ENCODE results near the gene IDH3A. TPM values are rescaled to one million over a fixed set of nuclear protein-coding genes. Genes with fewer than 3 reads are reported as not detected.

IDH3A gene
- total RNA-seq, 1 experiment from 2014 or later = 40.2 TPM

- Histone ChIP-seq H3K27ac (ENCODE audit: insufficient read length, low read depth, low read length) (no peak overlapping the region), H3K4me2 (ENCODE audit: insufficient read depth, insufficient read length, low read length) (no peak overlapping the region), H2BK5ac (ENCODE audit: insufficient read length, low read length) (no peak overlapping the region), H2BK12ac (ENCODE audit: insufficient read length, low read depth, low read length) (no peak overlapping the region), H4K5ac (ENCODE audit: insufficient read length, low read depth, low read length) (no peak overlapping the region), H2BK120ac (ENCODE audit: low read depth, low read length, poor library complexity, severe bottlenecking) (no peak overlapping the region), H2AK5ac (ENCODE audit: insufficient read length, low read length) (no peak overlapping the region), H3K9ac (ENCODE audit: extremely low read depth, insufficient read length, low read length) (no peak overlapping the region), H3T11ph (ENCODE audit: low read length) (no peak overlapping the region), H3K18ac (ENCODE audit: insufficient read length, low read depth, low read length) (no peak overlapping the region), H3K9me3 (ENCODE audit: control insufficient read depth, low read depth, low read length) (no peaks in the 10 kb centered on the region), H3K79me2 (ENCODE audit: insufficient read depth, low read length) (no peaks in the 10 kb centered on the region), H3K14ac (ENCODE audit: insufficient read depth, low read length) (no peak overlapping the region), H3K56ac (ENCODE audit: insufficient read length, low read depth, low read length) (no peak overlapping the region), H3K23ac (ENCODE audit: insufficient read length, low read depth, low read length) (no peak overlapping the region), H2AFZ (ENCODE audit: low read length) (no peak overlapping the region), H4K8ac (replicated peaks; ENCODE audit: insufficient read length, low read depth, low read length) (no peak overlapping the region), H2BK15ac (ENCODE audit: low read depth, low read length) (no peak overlapping the region), H3K4ac (ENCODE audit: low read depth, low read length) (no peak overlapping the region), H3K4me1 (ENCODE audit: insufficient read depth, low read length) (no peaks in the 10 kb centered on the region), H3K79me1 (ENCODE audit: insufficient read depth, low read depth, low read length, poor library complexity, severe bottlenecking) (no peaks in the 10 kb centered on the region), H3K23me2 (ENCODE audit: insufficient read length, low read depth, low read length, poor library complexity, severe bottlenecking) (no peaks in the 10 kb centered on the region), H4K91ac (ENCODE audit: insufficient read length, low read depth, low read length) (no peak overlapping the region), H2BK20ac (ENCODE audit: low read depth, low read length, poor library complexity, severe bottlenecking) (no peak overlapping the region), H3K27me3 (ENCODE audit: insufficient read depth, low read length) (no peaks in the 10 kb centered on the region), H4K20me1 (ENCODE audit: control insufficient read depth, insufficient read depth, insufficient read length) (no peaks in the 10 kb centered on the region)
- DNase-seq = no peak
- no peak overlapping the region for H3K4me3 Mint-ChIP-seq
- whole genome bisulfite sequencing (ENCODE audit: extremely low coverage, insufficient read length, low lambda C conversion rate) = no CpG with 5 or more reads among the region's 5 CpGs
- H3K27ac Mint-ChIP-seq = no peak overlapping the region
- TF ChIP-seq, protein P1, sequence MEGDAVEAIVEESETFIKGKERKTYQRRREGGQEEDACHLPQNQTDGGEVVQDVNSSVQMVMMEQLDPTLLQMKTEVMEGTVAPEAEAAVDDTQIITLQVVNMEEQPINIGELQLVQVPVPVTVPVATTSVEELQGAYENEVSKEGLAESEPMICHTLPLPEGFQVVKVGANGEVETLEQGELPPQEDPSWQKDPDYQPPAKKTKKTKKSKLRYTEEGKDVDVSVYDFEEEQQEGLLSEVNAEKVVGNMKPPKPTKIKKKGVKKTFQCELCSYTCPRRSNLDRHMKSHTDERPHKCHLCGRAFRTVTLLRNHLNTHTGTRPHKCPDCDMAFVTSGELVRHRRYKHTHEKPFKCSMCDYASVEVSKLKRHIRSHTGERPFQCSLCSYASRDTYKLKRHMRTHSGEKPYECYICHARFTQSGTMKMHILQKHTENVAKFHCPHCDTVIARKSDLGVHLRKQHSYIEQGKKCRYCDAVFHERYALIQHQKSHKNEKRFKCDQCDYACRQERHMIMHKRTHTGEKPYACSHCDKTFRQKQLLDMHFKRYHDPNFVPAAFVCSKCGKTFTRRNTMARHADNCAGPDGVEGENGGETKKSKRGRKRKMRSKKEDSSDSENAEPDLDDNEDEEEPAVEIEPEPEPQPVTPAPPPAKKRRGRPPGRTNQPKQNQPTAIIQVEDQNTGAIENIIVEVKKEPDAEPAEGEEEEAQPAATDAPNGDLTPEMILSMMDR (conservative IDR thresholded peaks at IDR 0.05) = no peak
- H3K36me3 Mint-ChIP-seq (ENCODE audit: insufficient read depth in 1 of 3, low read depth in 3 of 3) = no peaks in the 10 kb centered on the region
- peaks cover 7 to 10% of the 10 kb centered on the region in 2 experiments; a peak in 3 of 4 replicates for H3K4me1 Mint-ChIP-seq
- no peaks in the 10 kb centered on the region for H3K9me3 Mint-ChIP-seq
- no peaks in the 10 kb centered on the region; the same call in 1 of the 2 replicates for H3K27me3 Mint-ChIP-seq (ENCODE audit: low read depth)
Observed at GRCh38 chr15:78139578-78139977, 9.6 kb upstream of the IDH3A start.
